HUES48 (cell line): ENCODE measurements around the gene CARF.
"Not testable (repeated sequence)": the region's sequence is repeated elsewhere in the genome, so short reads cannot be mapped to it uniquely, and the experiment has no call there.

Source experiments
- H3K27ac ChIP-seq: one replicate; pipeline ENCODE4 v1.7.0; 2013; ENCODE audit warnings: low read depth, low read length, inconsistent platforms
- H3K27me3 ChIP-seq: 2 replicates; pipeline ENCODE4 v1.6.1; 2013; ENCODE audit warnings: mild to moderate bottlenecking, low read length; ENCODE audit not compliant: control insufficient read depth, insufficient read depth
- H3K36me3 ChIP-seq: 2 replicates; pipeline ENCODE4 v1.6.1; 2013; ENCODE audit warnings: low read length; ENCODE audit not compliant: control insufficient read depth, insufficient read depth
- H3K4me1 ChIP-seq: 2 replicates; pipeline ENCODE4 v1.6.1; 2013; ENCODE audit warnings: mild to moderate bottlenecking, low read length; ENCODE audit not compliant: control insufficient read depth, insufficient read depth
- H3K4me3 ChIP-seq: 2 replicates; pipeline ENCODE4 v1.5.1; 2013; ENCODE audit warnings: mild to moderate bottlenecking, low read depth, low read length
- H3K9ac ChIP-seq: 2 replicates; pipeline ENCODE4 v1.6.1; 2013; ENCODE audit warnings: mild to moderate bottlenecking, low read depth, low read length, moderate library complexity
- H3K9me3 ChIP-seq: 2 replicates; pipeline ENCODE4 v1.6.1; 2013; ENCODE audit warnings: low read length; ENCODE audit not compliant: control insufficient read depth, insufficient read depth

Gene CARF

GRCh38 chr2:202982779-202983491 is 70.9 kb downstream of the CARF start:
- no peaks in the 10 kb centered on the region for H3K9me3 ChIP-seq
- no peak overlapping the region for H3K27ac ChIP-seq
- no peak overlapping the region for H3K4me3 ChIP-seq
- H3K27me3 ChIP-seq = no peaks in the 10 kb centered on the region
- H3K9ac ChIP-seq = no peak overlapping the region
- no peaks in the 10 kb centered on the region for H3K36me3 ChIP-seq
- H3K4me1 ChIP-seq = no peaks in the 10 kb centered on the region

- no peaks in the 10 kb centered on the region for H3K9me3 ChIP-seq
- no peak overlapping the region for H3K9ac ChIP-seq
- H3K4me3 ChIP-seq = no peak overlapping the region
- H3K36me3 ChIP-seq = no peaks in the 10 kb centered on the region
- no peaks in the 10 kb centered on the region for H3K27me3 ChIP-seq
- H3K27ac ChIP-seq = no peak overlapping the region
- H3K4me1 ChIP-seq = no peaks in the 10 kb centered on the region
Measured at GRCh38 chr2:202989749-202990148, 77.7 kb downstream of the CARF start.

- no peak overlapping the region for H3K4me3 ChIP-seq
- H3K9ac ChIP-seq = no peak overlapping the region
Measured at GRCh38 chr2:202990501-202990900, 78.4 kb downstream of the CARF start.

GRCh38 chr2:202997113-202997512 is 85.0 kb downstream of the CARF start:
- not testable (repeated sequence) for H3K9me3 ChIP-seq

More at GRCh38 chr2:202990501-202990900, 78.4 kb downstream of the CARF start:
- H3K4me1 ChIP-seq = no peaks in the 10 kb centered on the region
- no peaks in the 10 kb centered on the region for H3K36me3 ChIP-seq
- no peaks in the 10 kb centered on the region for H3K9me3 ChIP-seq
- no peak overlapping the region for H3K27ac ChIP-seq
- H3K27me3 ChIP-seq = no peaks in the 10 kb centered on the region

GRCh38 chr2:203002054-203002821 is 90.2 kb downstream of the CARF start:
- no peaks in the 10 kb centered on the region for H3K4me1 ChIP-seq
- H3K4me3 ChIP-seq = no peak overlapping the region
- no peak overlapping the region for H3K9ac ChIP-seq
- H3K27ac ChIP-seq = no peak overlapping the region
- H3K36me3 ChIP-seq = no peaks in the 10 kb centered on the region
- H3K9me3 ChIP-seq = no peaks in the 10 kb centered on the region
- H3K27me3 ChIP-seq = no peaks in the 10 kb centered on the region

More at GRCh38 chr2:202997113-202997512, 85.0 kb downstream of the CARF start:
- H3K36me3 ChIP-seq, H3K27ac ChIP-seq, H3K27me3 ChIP-seq, H3K4me1 ChIP-seq, H3K9ac ChIP-seq, H3K4me3 ChIP-seq: not testable (repeated sequence)

DNA sequence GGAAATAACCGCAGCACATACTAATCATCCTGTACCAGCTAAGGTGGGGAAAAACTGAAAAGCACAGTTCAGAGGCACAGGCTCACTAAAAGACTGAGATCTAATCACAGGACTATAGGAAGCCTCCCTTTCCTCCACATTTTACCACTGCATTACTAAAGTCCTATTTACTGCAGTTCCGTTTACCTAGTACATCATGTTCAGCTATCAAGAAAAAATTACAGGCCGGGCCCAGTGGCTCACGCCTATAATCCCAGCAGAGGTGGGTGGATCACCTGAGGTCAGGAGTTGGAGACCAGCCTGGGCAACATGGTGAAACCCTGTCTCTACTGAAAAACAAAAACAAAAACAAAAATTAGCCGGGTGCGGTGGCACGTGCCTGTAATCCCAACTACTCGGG is 91.6 kb downstream of the CARF start:
- Histone ChIP-seq H3K9ac (no peak overlapping the region), H3K36me3 (no peaks in the 10 kb centered on the region), H3K27ac (no peak overlapping the region)

GRCh38 chr2:203014456-203015199 is 102.6 kb downstream of the CARF start, which contains the start of gene NBEAL1:
TSS of gene NBEAL1 (plus strand) at chr2:203014875. CDS start at chr2:203016385, 1,510 bp downstream.
- Histone ChIP-seq H3K4me3 (peak within 1 kb of the TSS; percentile 86), H3K27me3 (no peaks in the 10 kb centered on the region), H3K36me3 (no peaks in the 10 kb centered on the region), H3K9ac (peak within 1 kb of the TSS; percentile 79), H3K27ac (peak within 1 kb of the TSS; percentile 99), H3K9me3 (no peaks in the 10 kb centered on the region), H3K4me1 (peaks cover 18% of the 10 kb centered on the region)

More for the DNA sequence above, 91.6 kb downstream of the CARF start:
- Histone ChIP-seq H3K4me1 (no peaks in the 10 kb centered on the region), H3K27me3 (no peaks in the 10 kb centered on the region), H3K4me3 (no peak overlapping the region), H3K9me3 (no peaks in the 10 kb centered on the region)

- Histone ChIP-seq H3K36me3 (no peaks in the 10 kb centered on the region), H3K4me1 (peaks cover 18% of the 10 kb centered on the region), H3K27ac (no peak overlapping the region), H3K9ac (no peak overlapping the region), H3K27me3 (no peaks in the 10 kb centered on the region), H3K4me3 (peak overlapping the region; percentile 12; the same call in 1 of the 2 replicates), H3K9me3 (no peaks in the 10 kb centered on the region)
Measured at GRCh38 chr2:203016716-203017115, 104.6 kb downstream of the CARF start.

DNA sequence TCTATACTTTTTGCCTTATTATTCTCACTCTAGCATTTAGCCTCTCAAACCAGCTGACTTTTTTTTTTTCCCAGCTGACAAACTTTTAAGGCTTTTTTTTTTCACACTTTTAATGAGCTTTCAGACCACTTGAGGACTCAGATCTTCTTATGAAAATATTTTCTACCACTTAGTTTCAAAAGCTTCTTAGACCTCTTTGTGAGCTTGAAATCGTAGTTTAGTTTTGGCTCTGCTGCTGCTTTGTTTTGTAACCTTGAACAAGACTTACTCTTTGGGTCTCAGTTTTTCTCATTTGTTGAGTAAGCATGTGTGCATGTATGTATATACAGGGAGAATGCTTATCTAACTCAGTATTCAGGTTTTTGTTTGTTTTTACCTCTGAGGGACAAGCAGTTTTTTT is 106.1 kb downstream of the CARF start:
- H3K9ac ChIP-seq = no peak overlapping the region
- no peak overlapping the region for H3K27ac ChIP-seq
- H3K36me3 ChIP-seq = no peaks in the 10 kb centered on the region
- peak overlapping the region; percentile 39 for H3K4me3 ChIP-seq
- no peaks in the 10 kb centered on the region for H3K9me3 ChIP-seq
- H3K4me1 ChIP-seq = peaks cover 22% of the 10 kb centered on the region
- no peaks in the 10 kb centered on the region for H3K27me3 ChIP-seq

DNA sequence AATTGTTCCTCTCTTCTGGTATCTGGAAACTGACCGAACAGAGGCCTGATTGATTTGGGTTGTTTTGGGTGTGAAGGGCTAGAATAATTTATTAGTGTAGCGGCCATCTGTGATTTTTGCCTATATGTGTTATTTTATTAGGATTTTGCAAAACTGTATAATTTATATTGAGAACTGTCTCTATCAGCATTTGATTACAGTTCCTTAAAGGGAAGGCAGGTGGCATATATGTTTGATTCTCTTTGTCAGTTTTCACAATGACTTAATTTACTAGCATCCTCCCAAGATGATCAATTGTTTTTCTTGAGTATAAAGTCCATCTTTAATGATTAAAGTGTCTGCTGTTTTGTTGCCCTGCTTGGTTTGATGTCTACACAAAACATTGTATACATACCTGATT is 107.1 kb downstream of the CARF start:
- no peak overlapping the region for H3K9ac ChIP-seq
- H3K27ac ChIP-seq = no peak overlapping the region
- no peak overlapping the region for H3K4me3 ChIP-seq
- H3K27me3 ChIP-seq = no peaks in the 10 kb centered on the region
- H3K9me3 ChIP-seq = no peaks in the 10 kb centered on the region
- H3K4me1 ChIP-seq = peaks cover 22% of the 10 kb centered on the region
- H3K36me3 ChIP-seq = no peaks in the 10 kb centered on the region
